NCI-H2196 treated with DMSO at 0.1 percent for 48 hours (cell line): ENCODE results near the gene FXN.
"Not testable (repeated sequence)": the region's sequence is repeated elsewhere in the genome, so short reads cannot be mapped to it uniquely, and the experiment has no call there.

Source experiments
- DNase-seq: peaks from one replicate; lab custom pipeline; 2025; ENCODE audit not compliant: unreplicated experiment; lab: John Stamatoyannopoulos, UW

The FXN gene

GRCh38 chr9:69065660-69066059, 30.1 kb downstream of the FXN start:
- DNase-seq: no peak

GRCh38 chr9:69066955-69067354, 31.4 kb downstream of the FXN start:
- no peak for DNase-seq

- no peak for DNase-seq
These were observed 34.6 kb downstream of the FXN start for GRCh38 chr9:69070201-69070600.

- DNase-seq: no peak
These were observed 35.5 kb downstream of the FXN start for GRCh38 chr9:69071059-69071458.

GRCh38 chr9:69073103-69073502, 37.6 kb downstream of the FXN start:
- no peak for DNase-seq

- no peak for DNase-seq
These were observed 39.2 kb downstream of the FXN start for GRCh38 chr9:69074801-69075200.

- no peak for DNase-seq
These were observed 41.0 kb downstream of the FXN start for GRCh38 chr9:69076550-69076949.

GRCh38 chr9:69078069-69078468, 42.5 kb downstream of the FXN start:
- DNase-seq: no peak

- DNase-seq: no peak
These were observed 43.0 kb downstream of the FXN start for GRCh38 chr9:69078581-69078980.

- no peak for DNase-seq
These were observed 43.6 kb downstream of the FXN start for GRCh38 chr9:69079186-69079585.

- no peak for DNase-seq
These were observed 45.7 kb downstream of the FXN start for GRCh38 chr9:69081261-69081660.

GRCh38 chr9:69083321-69083720, 47.8 kb downstream of the FXN start:
- DNase-seq: no peak

- no peak for DNase-seq
These were observed 50.2 kb downstream of the FXN start for GRCh38 chr9:69085569-69086283.

GRCh38 chr9:69086312-69086711, 50.8 kb downstream of the FXN start:
- DNase-seq: no peak

- no peak for DNase-seq
These were observed 51.2 kb downstream of the FXN start for GRCh38 chr9:69086769-69087168.

GRCh38 chr9:69089082-69089481, 53.5 kb downstream of the FXN start:
- DNase-seq: no peak

- no peak for DNase-seq
These were observed 53.9 kb downstream of the FXN start for GRCh38 chr9:69089491-69089890.

GRCh38 chr9:69090140-69090750, 54.7 kb downstream of the FXN start:
- DNase-seq: no peak

GRCh38 chr9:69090946-69091345, 55.4 kb downstream of the FXN start:
- DNase-seq: no peak

GRCh38 chr9:69093471-69094103, 58.0 kb downstream of the FXN start:
- DNase-seq: no peak

- DNase-seq: not testable (repeated sequence)
These were observed 59.0 kb downstream of the FXN start for GRCh38 chr9:69094361-69095135.

- DNase-seq: no peak
These were observed 61.5 kb downstream of the FXN start for GRCh38 chr9:69097064-69097463.
